Right renal pelvis (tissue), 4 donors: ENCODE measurements around the gene DYNLL2. TPM values are rescaled to one million over a fixed set of nuclear protein-coding genes. Genes with fewer than 3 reads are reported as not detected.
"Not testable (repeated sequence)": the region's sequence is repeated elsewhere in the genome, so short reads cannot be mapped to it uniquely, and the experiment has no call there.

ENCODE experiments used
- DNase-seq, 4 donors: peaks; one replicate each; pipeline ENCODE4 v3.0.0-alpha.2; 2013; ENCODE audit warnings: low read depth in 4 of 4, low spot score in 3 of 4, missing footprints in 1 of 4
- polyA plus RNA-seq, 4 donors: library from polyadenylated mRNA; unstranded; fragments of 120-200 nt; gene quantifications; one replicate each; pipeline ENCODE4 v1.2.1, GENCODE V29; 2013; ENCODE audit not compliant: insufficient read length in 4 of 4

Gene DYNLL2
- 10 to 100 TPM; 71.3 to 81.7 (median 79.8) TPM for polyA plus RNA-seq

DNA sequence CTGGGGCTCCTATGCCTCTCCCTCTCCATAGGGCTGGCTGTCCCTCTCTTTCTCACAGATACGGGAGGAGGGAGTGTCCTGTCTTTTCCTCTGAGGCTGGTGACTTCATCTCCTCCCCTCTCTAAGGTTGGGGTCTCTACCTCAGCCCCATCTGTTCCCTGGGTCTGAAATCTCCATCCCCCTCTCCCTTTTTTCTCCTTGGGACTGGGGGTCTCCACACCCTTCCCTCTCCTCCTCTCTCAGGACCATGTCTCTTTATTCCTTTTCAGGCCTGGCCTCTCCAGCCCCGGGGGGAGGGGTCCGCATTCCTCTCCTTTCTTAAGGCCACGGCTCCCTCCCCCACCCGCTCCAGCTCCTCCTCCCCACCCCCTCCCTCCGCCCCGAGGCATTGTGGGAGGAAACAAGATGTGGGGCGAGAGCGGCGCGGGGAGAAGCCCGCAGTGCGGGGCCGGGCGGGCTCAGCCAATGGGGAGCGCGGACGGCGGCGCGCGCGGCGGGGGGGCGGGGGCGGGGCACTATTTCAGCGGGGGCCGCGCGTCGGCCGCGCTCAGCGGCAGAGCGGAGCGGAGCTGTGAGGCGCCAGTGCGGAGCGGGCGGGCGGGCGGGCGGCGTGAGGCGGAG lies at the start of gene DYNLL2:
Gene DYNLL2, plus strand, starts transcription at position 550 of the 621 bp plus-strand sequence. CDS start 3,672 bp downstream, outside the sequence.
- DNase-seq: peak; percentile 83 to 94 (median 93)

DNA sequence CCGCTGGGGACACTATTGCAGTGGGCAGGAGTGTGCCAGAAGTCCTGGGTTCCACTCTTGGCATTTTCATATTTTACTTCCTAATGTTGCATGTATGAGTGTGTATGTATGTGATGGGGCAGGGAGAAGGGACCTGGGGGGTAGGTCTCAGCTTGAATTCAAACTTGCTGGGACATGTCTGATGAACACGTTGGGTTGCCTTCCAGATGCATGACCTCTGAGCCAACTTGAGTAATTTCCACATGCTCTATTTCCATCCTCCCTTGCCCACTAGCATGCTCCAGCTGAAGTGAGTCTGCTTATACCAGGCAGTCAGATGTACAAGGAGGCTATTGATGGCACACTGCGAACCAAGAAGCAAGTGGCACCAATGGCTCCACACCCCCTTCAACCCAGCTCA lies 43.2 kb upstream of the DYNLL2 start:
- DNase-seq: no peak

DNA sequence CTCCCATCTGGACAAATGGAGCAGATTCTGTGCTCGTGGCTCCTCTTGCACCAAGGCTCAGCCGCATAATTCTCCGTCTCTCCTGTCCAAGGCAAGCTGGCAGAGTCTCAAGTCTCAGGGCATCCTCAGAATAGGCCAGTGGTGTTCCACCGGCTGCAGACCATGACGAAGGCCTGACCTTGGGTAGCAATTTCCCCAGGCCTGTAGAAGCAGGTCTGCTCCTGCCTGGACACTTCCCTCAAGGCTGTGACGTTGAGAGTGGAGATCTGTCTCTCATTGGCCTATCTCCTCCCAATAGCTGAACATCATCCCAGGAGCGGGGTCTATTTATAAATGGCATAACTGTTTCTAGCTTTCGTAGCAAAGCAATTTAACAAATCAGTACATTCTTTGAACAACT lies 42.8 kb upstream of the DYNLL2 start:
- DNase-seq: no peak

DNA sequence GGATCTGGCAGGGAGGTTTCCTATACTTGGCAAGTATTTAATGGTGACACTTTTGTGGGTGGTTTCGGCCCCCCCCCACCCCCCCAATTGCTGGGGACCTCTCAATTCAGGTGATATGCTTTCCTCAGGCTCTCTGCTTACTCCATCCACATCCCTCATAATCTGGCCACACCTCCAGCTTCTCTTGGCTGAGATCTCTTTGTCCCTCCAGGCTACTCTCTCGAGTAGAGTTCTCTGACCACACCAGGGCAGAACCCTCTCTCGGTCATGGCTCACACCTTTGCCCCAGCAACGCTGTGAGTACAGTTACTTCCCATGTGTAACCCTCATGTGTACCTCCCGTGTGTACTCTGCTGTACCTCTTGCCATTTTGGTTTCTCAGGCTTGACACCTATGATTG lies 42.1 kb upstream of the DYNLL2 start:
- DNase-seq: no peak

DNA sequence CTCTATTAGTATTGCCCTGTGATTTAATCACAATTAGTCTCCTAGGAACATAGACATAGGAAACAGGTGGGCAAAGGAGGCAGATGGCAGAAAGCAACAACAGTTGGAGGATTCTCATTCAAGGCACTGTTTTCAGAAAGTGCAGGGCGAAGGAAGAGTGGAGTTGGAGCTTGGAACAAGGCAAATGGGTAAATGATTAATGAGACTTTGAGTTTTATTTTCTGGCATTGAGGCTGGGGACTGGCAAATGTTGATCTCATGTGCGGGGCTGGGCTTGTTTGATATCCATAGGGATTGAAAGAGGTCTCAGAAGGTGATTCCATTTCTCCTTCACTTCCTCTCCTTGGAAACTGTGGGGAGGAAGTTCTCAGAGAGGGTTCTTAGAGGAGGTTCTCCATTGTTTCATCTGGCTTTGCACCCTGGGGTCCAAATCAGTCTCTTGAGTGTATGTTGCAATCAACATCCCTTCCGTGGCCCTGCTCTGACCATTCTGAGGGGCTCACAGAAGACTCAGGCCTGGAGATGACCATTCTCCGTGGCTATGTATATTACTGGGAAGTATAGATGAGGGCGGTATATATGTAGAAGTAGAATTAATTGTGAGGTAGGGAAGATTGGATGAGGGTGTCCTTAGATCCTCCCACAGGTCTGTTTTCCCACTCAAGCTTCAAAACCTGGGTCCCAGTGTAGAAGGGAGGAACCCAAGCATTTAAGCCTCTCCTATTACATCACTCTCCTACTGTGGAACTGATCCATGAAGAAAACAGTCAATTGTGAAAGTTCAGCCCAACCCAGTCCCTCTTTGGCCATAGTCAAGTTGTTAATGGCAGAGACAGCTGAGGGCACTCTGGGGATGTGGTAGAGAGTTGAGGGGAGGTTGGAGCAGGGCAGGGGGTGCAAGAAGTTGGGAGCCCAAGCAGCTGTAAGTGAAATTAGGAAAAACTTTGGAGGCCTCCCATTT lies 39.7 kb upstream of the DYNLL2 start:
- DNase-seq: no peak

DNA sequence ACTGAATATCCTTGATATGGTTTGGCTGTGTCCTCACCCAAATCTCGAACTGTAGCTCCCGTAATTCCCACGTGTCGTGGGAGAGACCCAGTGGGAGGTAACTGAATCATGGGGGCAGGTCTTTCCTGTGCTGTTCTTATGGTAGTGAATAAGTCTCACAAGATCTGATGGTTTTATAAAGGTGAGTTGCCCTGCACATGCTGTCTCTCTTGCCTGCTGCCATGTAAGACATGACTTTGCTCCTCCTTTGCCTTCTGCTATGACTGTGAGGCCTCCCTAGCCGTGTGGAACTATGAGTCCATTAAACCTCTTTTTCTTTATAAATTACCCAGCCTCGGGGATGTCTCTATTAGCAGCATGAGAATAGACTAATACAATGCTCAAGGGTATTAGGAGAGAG lies 39.0 kb upstream of the DYNLL2 start:
- DNase-seq: not testable (repeated sequence)

DNA sequence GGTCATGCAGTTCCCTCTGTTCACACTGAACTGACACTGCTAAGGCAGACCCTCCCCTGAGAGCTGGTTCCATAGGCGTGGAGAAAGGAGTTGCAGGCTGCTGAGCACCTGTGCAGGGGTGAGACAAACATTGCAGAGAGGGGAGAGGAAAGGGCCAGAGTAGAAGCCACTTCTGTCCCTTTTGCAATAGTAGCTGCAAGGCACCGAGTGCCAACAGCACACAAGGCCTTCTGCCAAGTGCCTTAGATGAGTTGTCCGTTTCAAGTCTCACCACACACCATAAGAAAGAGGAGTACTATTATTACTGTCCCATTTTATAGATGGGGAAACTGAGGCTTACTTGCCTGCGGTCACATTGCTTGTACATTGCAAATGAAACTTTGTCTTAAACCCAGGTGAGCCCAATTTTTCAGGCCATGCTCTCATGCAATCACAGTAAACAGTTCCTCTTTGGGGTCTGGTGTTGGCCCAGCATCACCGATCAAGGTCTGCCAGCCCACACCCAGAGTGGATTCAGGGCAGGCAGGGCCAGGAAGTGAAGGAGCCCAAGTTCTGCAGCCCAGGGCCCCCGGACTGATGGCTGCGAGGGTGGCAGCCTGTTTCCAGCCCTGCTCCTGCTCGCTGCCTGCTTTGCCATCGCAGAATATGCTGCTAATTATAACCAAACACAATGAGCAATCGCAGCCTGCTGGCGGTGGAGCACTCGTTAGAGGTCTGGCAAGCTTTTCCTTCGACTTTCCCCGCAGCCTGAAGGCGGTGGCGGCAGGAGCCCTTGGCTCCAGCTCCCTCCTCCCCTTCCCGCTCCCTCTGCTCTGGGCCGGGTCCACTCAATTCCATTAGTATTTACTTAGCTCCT lies 36.8 kb upstream of the DYNLL2 start:
- DNase-seq: no peak

DNA sequence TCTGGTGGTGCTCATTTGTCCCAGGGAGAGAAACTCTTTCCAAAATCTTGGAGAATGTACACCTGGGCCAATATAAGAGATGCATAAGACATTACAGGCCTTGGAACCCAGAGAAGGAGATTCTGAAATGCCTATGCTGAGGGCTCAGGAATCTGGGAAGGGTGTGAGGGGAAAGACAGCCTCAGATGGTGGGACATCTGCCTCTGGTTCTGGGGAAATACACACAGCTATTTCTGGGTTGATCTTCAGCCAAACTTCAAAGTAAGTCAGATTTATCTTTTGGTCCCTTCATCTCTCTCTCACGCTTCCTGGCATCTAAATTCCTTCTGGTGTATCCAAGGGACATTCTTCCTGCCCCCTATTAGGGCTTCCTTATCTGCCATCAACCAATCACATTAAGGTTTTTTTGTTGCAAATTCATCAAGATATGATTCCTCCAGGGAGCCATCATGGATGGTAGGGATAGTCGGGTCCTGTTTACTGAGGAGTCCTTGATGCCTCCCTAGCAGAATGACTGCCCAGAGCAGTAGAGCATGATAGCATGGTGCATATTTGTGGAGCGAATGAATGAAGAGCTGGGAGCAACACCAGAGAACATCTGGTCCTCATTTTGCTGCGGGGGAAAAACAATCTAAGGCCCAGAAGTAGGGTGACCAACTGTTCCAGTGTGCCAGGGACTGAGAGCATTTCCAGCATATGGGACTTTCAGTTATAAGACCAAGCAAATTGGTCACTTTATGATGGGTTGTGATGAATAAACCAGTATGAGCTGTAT lies 35.7 kb upstream of the DYNLL2 start:
- DNase-seq: no peak

DNA sequence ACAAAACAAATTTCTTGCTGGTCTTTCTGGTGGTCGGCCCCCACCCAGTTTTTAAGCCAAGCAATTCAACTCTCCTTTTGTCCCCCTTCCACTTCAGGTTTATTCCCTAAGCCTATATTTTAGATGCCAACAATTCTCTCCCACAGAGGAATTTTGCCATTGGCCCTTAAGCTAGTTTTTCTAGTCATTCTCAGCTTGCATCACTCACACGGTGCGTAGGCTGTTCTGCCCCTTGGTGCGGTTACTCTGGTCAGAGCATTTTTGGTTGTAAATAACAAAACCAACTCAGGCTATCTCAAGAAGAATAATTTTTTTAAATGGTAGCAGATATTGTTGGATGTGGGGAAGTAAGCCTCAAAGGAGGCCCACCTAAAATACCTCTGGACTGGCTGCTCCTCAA lies 33.7 kb upstream of the DYNLL2 start:
- no peak for DNase-seq

DNA sequence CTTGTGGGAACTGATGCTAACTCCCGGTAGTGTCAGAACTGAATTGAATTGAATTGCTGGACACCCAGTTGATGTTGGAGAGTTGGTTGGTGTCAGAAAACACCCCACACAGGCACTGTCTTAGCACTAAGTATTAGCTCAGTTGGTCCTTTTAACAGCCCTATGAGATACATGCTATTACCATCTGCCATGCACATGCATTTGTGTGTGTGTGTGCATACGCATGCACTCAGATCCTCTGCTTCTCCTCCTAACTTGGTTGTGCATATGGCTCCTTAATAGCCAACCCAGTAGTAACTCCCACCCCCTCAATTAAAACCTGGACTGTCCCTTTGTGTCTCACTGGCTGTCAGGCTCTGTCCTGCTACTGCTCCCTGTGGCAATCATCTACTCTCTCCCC lies 32.3 kb upstream of the DYNLL2 start:
- DNase-seq: no peak

DNA sequence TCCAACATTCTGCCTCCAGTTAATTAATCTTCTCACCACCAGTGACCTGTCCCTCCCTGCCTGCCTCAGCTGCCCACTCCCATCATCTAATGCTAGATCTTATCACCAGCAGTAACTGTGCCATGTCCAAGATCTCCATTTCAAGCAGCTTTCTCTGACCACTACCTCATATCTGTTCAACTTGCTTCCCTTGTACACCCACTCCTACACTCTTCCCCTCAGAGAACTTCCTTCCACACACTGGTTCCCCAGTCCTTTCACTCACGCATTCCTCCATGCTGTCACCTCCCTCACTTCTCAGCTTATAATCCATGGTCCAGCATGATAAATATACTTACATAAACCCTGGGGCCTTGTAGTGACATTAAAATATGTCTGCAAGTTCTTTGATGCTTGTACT lies 31.8 kb upstream of the DYNLL2 start:
- no peak for DNase-seq

DNA sequence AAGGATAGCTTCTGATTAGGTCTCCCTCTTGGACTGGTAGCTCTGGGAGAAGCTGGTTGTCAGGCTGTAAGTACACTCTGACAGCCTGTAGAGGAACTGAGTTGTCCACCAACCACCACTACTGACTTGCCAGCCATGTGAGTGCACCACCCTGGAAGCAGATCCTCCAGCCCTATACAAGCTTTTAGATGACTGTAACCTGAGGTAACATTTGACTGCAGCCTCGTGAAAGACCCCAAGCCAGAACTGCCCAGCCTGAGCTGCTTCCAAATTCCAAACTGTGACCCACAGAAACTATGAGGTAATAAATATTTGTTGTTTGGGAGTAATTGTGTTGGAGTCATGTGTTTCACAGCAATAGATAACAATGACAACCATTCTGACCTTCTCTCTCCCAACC lies 30.8 kb upstream of the DYNLL2 start:
- DNase-seq: no peak

DNA sequence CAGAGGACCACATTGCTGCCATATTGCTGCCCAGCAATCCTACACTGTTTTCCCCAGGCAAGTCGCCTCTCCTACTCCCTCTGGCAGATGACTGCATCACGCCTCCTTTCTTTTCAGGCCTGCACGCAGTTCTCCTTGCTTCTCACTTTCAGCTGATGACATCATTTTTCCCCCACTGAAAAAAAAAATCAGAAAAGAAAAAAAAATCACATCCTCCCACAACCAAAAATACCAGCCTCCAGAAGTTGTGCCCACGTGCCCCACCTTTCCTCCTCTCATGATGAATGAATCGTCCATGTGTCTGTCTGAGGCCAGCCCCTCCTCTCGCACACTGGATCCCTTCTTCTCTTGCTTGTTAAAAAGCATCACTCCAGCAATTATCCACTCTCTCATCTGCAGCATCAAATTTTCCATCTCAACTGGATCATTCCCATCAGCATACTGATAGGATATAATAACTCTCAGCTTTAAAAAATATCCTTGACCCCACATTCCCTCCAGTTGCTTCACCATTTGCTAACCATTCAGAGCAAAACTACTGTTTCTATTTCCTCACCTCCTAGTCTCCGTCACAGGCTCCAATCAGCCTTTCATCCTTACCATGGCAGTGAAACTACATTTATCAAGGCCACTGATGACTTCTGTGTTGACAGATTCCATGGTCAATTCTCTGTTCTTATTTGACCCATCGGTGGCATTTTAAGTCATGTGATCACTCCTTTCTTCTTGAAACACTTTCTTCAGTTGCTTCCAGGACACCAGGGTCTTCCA lies 30.1 kb upstream of the DYNLL2 start:
- DNase-seq: no peak

DNA sequence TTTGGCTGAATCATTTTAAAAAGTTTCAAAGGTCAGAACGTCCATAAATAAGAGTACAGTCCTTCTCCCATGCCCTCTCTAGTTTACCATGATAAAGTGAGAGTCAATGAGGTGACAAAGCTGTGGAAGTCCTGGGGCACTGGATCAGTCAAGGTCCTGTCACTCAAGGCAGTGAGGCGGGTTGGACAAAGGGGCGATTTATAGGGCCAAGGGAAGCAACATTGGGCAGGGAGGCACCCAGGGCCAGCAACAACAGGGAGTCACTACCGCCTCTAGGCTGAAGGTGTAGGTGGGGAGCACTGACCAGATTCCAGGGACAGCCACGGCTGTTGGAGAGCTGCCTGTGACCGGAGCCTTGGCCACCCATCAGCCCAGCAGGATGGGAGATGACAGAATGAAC lies 28.6 kb upstream of the DYNLL2 start:
- no peak for DNase-seq

DNA sequence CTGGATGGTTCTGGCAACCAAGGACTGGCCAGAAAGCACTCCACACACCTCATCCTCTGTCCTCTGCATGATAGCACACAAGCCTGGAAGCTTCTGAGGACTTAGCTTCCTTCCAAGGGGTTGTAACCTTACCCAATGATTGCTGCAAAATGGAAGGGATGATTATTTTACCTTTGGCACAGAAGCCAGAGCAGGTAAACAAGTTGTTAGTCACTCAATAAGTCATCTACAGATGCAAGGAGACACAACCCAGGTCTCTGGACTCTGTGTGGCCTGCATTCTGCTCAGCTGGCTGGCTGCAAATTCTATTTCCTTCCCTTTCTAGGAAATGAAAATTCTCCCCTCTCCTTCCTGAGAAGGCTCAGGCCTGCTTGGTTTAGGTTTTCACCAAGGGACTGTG lies 26.7 kb upstream of the DYNLL2 start:
- no peak for DNase-seq

DNA sequence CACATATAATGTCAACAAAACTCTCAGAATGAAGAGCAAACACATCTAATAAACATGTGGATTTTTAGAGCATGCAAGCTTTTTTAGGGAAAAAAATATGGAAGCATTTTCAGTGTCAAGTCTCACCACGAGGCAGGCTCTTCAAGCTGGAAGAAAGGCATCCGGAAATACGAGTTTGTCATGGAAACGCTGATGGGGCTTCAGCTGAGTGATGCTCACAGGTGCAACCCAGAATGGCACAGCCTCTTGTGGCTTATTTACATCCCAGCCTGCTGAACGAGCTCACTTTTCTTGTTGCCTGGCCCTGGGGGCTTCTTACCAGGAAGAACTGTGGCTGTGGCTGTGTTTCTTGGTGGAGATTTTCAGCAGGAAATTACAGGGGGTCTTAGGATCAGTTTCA lies 24.1 kb upstream of the DYNLL2 start:
- DNase-seq: no peak

DNA sequence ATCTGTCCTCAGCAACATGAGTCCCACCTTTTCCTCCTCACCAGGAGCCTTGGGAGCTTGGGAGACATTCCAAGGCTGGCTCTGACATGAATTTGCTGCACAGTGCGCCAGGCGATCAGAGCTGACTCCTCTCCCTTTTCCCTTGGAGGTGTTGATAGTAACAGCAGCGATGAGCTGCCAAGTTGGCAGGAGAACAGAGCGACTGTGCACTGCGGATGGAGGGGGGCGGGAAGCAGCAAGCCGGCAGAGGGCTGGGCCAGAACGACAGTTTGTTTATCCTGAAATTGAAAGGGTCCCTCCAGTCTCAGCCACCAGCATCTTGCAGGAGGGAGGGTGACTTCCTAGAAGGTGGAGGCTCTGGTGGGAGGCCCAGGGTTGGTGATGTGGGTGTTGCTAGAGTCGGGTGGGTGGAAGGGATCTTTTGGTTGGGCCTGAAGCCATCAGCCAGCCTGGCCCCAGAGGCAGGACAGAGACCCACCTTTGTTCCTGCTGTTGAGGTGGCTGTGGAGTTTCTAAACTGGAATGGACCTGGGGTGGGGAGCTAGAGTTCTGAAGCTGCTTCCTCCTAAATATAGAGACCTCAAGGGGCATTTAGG lies 22.5 kb upstream of the DYNLL2 start:
- no peak for DNase-seq

DNA sequence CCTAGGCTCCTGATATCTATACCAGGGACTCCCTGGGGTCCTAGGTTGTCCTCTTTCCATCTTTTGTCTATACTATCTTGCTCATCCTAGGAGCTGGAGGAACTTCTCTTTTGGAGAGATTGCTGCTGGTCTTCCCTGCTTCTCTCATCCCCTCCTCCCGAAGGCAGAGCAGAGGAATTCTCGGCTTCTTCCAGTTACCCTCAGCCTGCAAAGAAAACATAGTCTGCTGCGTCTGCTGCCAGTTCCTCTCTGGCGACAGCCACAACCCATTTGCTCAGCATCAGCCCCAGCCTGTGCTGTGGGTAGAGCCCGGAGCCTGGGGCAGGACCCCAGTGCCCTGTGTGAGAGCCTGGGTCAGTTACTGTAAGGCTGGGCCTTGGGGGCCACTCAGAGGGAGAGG lies 21.5 kb upstream of the DYNLL2 start:
- no peak for DNase-seq

DNA sequence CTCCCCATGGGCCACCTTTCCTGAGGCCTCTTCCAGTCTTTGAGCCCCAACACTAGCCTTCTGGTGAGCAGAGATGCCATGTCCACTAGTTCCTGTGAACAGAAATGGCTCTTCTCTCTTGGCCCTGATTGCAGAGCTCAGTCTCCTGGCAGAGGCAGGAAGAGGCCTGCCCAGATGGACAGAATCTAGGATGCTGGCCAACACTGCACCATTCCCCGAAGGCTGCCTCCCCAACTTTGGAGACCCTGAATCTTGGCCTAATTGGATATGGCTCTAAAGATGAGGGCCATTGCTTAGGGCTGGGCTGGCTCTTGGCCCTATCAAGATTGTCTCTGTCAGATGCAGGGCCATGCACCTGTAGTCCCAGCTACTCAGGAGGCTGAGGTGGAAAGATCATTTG lies 18.0 kb upstream of the DYNLL2 start:
- DNase-seq: no peak
